ENCODE measurements around the gene PRRG2.
A peak's percentile ranks its signal among the peaks of the same experiment; 100 is the strongest.

PRRG2 gene

DNA sequence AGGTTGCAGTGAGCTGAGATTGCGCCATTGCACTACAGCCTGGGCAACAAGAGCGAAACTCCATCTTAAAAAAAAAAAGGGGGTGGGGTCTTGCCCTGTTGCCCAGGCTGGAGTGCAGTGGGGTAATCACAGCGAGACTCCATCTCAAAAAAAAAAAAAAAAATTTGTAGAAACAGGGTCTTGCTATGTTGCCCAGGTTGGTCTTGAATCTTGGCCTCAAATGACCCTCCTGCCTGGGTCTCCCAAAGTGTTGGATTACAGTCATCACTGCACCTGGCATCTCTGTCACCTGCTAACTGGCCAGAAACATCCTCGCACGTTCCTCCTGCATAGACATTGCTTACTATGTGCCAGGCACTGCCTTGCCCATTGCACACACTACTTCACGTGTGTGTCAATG lies 39.2 kb upstream of the PRRG2 start:
- TF ChIP-seq, protein P1, sequence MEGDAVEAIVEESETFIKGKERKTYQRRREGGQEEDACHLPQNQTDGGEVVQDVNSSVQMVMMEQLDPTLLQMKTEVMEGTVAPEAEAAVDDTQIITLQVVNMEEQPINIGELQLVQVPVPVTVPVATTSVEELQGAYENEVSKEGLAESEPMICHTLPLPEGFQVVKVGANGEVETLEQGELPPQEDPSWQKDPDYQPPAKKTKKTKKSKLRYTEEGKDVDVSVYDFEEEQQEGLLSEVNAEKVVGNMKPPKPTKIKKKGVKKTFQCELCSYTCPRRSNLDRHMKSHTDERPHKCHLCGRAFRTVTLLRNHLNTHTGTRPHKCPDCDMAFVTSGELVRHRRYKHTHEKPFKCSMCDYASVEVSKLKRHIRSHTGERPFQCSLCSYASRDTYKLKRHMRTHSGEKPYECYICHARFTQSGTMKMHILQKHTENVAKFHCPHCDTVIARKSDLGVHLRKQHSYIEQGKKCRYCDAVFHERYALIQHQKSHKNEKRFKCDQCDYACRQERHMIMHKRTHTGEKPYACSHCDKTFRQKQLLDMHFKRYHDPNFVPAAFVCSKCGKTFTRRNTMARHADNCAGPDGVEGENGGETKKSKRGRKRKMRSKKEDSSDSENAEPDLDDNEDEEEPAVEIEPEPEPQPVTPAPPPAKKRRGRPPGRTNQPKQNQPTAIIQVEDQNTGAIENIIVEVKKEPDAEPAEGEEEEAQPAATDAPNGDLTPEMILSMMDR (conservative IDR thresholded peaks at IDR 0.05): no peak
- no peak for TF ChIP-seq ZFX (IDR thresholded peaks at IDR 0.05)
- H3K27ac ChIP-seq: no peak overlapping the region

DNA sequence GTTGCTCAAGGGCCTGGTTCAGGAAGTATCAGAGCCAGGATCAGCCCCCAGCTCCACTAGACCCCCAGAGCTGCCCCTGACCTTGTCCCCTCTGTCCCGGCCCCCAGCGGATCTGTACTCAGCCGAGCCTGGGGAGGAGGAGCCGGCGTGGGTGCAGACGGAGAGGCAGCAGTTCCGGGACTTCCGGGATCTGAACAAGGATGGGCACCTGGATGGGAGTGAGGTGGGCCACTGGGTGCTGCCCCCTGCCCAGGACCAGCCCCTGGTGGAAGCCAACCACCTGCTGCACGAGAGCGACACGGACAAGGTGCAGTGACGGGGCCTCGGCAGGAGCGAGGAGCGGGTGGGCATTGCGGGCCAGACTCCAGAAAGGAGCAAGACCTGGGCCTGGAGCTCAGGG lies 38.7 kb upstream of the PRRG2 start:
- no peak overlapping the region for H3K27ac ChIP-seq
- TF ChIP-seq, protein P1 (conservative IDR thresholded peaks at IDR 0.05): no peak
- TF ChIP-seq ZFX (IDR thresholded peaks at IDR 0.05): no peak

DNA sequence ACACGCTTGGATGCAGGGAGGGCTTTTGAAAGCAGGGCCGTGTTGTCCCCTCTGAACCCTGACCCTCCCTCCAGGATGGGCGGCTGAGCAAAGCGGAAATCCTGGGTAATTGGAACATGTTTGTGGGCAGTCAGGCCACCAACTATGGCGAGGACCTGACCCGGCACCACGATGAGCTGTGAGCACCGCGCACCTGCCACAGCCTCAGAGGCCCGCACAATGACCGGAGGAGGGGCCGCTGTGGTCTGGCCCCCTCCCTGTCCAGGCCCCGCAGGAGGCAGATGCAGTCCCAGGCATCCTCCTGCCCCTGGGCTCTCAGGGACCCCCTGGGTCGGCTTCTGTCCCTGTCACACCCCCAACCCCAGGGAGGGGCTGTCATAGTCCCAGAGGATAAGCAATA lies 38.1 kb upstream of the PRRG2 start:
- no peak overlapping the region for H3K27ac ChIP-seq

DNA sequence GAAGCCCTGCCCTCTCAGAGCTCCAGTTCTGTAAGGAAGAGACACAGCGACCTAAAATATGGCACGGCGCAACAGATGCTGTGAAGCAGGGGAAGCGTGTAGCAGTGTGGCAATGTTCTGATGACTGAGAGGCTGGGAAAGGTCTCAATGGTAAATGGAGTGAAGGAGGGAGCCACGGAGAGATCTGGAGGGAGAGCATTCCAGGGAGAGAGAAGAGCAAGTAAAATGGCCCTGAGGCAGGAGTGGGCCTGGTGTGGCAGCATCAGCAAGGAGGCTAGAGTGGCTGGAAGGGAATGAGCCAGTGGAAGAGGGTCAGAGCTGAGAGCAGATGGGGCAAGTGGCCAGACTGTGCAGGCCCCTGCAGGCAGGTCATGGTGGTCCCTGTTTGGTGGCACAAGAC lies 37.0 kb upstream of the PRRG2 start:
- no peak overlapping the region for H3K27ac ChIP-seq
- TF ChIP-seq, protein P1 (conservative IDR thresholded peaks at IDR 0.05): no peak
- no peak for TF ChIP-seq ZFX (IDR thresholded peaks at IDR 0.05)

More for the DNA sequence above, 38.1 kb upstream of the PRRG2 start:
- TF ChIP-seq, protein P1 (conservative IDR thresholded peaks at IDR 0.05): no peak
- TF ChIP-seq ZFX (IDR thresholded peaks at IDR 0.05): no peak

DNA sequence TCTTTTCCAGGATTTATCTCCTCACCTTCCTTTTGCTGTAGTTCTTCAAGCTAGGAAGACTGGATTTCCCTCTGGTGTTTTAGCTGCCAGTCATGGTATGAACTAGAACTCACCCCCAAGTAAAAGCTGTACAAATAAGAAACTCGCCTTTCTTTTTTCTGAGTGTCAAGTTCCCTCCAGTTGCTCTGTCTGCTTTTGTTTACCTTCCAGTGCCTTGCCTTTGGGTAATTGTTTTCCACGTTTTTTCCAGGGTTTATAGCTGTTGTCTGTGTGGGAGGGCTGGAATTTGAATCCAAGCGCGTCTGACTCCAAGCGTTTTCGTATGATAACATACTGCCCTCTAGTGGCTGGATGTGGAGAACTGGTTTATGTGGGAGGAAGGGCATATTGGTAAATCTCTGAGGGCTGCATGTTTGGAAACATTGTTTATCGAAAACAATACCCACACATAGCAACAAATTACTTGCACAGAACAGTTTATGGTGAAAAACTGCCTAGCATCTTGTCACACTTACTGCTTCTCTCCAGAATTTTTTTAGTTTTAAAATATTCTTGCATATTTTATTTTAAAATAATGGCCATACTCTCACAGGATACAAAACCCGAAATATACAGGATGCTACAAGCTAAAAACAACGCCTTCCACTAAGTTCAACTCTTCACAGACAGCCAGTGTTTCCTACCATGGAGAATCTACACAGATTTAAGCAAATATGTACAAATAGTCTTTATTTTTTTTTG lies 34.1 kb upstream of the PRRG2 start:
- peak overlapping the region; percentile 64 for H3K27ac ChIP-seq
- no peak for TF ChIP-seq ZFX (IDR thresholded peaks at IDR 0.05)
- TF ChIP-seq, protein P1 (conservative IDR thresholded peaks at IDR 0.05): peak; percentile 91

DNA sequence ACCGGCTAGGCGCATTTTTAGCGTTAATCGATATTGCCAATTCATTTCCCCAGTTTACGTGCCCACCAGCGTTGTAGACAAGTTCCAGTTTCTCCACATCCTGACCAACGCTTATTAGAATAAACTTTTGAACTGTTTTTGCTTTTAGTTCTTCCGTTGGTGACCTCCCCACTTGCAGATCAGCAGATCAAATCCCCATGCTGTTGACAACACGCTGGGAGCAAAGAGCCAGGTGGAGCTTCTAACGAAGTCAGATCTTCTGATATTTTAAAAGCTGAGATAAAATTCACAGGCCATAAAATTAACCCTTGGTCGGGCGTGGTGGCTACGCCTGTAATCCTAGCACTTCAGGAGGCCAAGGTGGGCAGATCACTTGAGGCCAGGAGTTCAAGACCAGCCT lies 32.1 kb upstream of the PRRG2 start:
- no peak for TF ChIP-seq ZFX (IDR thresholded peaks at IDR 0.05)
- TF ChIP-seq, protein P1 (conservative IDR thresholded peaks at IDR 0.05): no peak
- no peak overlapping the region for H3K27ac ChIP-seq

DNA sequence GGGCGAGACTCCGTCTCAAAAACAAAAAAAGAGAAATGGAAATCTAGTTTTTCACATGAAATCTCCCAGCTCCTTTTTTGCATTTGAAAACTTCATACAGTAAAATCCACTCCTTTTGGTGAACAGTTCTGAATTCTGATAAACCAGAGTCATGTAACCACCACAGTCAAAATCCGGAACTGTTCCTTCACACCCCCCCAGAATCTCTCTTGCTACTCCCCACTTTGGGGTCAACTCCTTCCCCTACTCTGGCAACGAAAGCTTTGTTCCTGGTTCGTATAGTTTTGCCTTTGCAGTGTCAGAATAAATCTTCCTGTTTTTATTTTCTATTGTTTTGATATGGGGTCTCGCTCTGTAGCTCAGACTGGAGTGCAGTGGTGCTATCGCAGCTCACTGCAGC lies 29.6 kb upstream of the PRRG2 start:
- TF ChIP-seq ZFX (IDR thresholded peaks at IDR 0.05): no peak
- TF ChIP-seq, protein P1 (conservative IDR thresholded peaks at IDR 0.05): no peak
- H3K27ac ChIP-seq: no peak overlapping the region
